Ovary (tissue), 3 donors: ENCODE data around the gene FSTL5.

Experiments used
- CTCF ChIP-seq, 3 donors: fragments of 450-650 bp in 2 of 3; fragments of 200-600 bp in 1 of 3; IDR thresholded peaks; one replicate each; pipeline versions ENCODE4 v1.5.1 to v1.8.0; 2016 to 2022; ENCODE audit warnings: antibody characterized with exemption in 3 of 3, mild to moderate bottlenecking in 1 of 3
- POLR2A ChIP-seq: fragments of 450-650 bp; IDR thresholded peaks from one replicate; pipeline ENCODE4 v1.6.1; 2017; ENCODE audit warnings: antibody characterized with exemption, mild to moderate bottlenecking, moderate library complexity
- donor health status: DM: no; HTN: no; CAD: no.

- TF ChIP-seq CTCF (IDR thresholded peaks at IDR 0.05) (no peak), POLR2A (no peak)
These were observed 371.8 kb downstream of the FSTL5 start for GRCh38 chr4:161791796-161792556.
